ENCODE results near the gene FCN1.

Gene FCN1

DNA sequence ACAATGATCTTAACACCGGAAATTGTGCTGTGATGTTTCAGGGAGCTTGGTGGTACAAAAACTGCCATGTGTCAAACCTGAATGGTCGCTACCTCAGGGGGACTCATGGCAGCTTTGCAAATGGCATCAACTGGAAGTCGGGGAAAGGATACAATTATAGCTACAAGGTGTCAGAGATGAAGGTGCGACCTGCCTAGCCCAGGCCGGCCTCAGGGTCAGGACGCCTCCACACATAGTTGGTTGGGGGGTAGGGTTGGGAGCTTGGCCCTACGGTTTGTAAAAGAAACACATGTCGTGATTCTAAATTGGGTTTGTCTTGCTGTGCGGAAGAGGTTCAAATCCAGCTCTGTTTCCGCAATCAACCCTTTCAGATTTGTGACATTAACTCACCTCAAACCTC, 30.5 kb downstream of the FCN1 start:
- ATAC-seq, result no peak

GRCh38 chr9:134886413-134886913, 31.2 kb downstream of the FCN1 start:
- ATAC-seq, result no peak
- no peak for TF ChIP-seq OSR1 (CRISPR knock-in tag; IDR thresholded peaks at IDR 0.05)
- TF ChIP-seq CSRNP3 (CRISPR knock-in tag; IDR thresholded peaks at IDR 0.05), result no peak
- TF ChIP-seq GLIS3 (CRISPR knock-in tag; IDR thresholded peaks at IDR 0.05), result no peak

More for the DNA sequence above, 30.5 kb downstream of the FCN1 start:
- TF ChIP-seq POU6F1 (CRISPR knock-in tag; IDR thresholded peaks at IDR 0.05; ENCODE audit: borderline replicate concordance, low read depth), result no peak
- no peak for TF ChIP-seq SNAI2 (CRISPR knock-in tag; IDR thresholded peaks at IDR 0.05)
- no peak for TF ChIP-seq ISL1 (CRISPR knock-in tag; IDR thresholded peaks at IDR 0.05)
- no peak for TF ChIP-seq OSR1 (CRISPR knock-in tag; IDR thresholded peaks at IDR 0.05)
- no peak for TF ChIP-seq ESRRG (CRISPR knock-in tag; IDR thresholded peaks at IDR 0.05)
- TF ChIP-seq, protein P1, sequence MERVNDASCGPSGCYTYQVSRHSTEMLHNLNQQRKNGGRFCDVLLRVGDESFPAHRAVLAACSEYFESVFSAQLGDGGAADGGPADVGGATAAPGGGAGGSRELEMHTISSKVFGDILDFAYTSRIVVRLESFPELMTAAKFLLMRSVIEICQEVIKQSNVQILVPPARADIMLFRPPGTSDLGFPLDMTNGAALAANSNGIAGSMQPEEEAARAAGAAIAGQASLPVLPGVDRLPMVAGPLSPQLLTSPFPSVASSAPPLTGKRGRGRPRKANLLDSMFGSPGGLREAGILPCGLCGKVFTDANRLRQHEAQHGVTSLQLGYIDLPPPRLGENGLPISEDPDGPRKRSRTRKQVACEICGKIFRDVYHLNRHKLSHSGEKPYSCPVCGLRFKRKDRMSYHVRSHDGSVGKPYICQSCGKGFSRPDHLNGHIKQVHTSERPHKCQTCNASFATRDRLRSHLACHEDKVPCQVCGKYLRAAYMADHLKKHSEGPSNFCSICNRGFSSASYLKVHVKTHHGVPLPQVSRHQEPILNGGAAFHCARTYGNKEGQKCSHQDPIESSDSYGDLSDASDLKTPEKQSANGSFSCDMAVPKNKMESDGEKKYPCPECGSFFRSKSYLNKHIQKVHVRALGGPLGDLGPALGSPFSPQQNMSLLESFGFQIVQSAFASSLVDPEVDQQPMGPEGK (CRISPR knock-in tag; IDR thresholded peaks at IDR 0.05; ENCODE audit: borderline replicate concordance), result no peak
- TF ChIP-seq ZC3H10 (CRISPR knock-in tag; IDR thresholded peaks at IDR 0.05), result no peak
- no peak for TF ChIP-seq GLIS3 (CRISPR knock-in tag; IDR thresholded peaks at IDR 0.05)
- no peak for TF ChIP-seq CSRNP3 (CRISPR knock-in tag; IDR thresholded peaks at IDR 0.05)
- TF ChIP-seq RARB (CRISPR knock-in tag; IDR thresholded peaks at IDR 0.05), result no peak
- TF ChIP-seq TOX (CRISPR knock-in tag; IDR thresholded peaks at IDR 0.05; ENCODE audit: borderline replicate concordance), result no peak
- no peak for TF ChIP-seq ZFP30 (CRISPR knock-in tag; IDR thresholded peaks at IDR 0.05)
- no peak for TF ChIP-seq ZFP3 (CRISPR knock-in tag; IDR thresholded peaks at IDR 0.05)

GRCh38 chr9:134885679-134886412, 31.9 kb downstream of the FCN1 start:
- ATAC-seq, result no peak
- TF ChIP-seq ESRRG (CRISPR knock-in tag; IDR thresholded peaks at IDR 0.05), result no peak
- TF ChIP-seq ZFP30 (CRISPR knock-in tag; IDR thresholded peaks at IDR 0.05), result no peak
- no peak for TF ChIP-seq RARB (CRISPR knock-in tag; IDR thresholded peaks at IDR 0.05)
- TF ChIP-seq, protein P2, sequence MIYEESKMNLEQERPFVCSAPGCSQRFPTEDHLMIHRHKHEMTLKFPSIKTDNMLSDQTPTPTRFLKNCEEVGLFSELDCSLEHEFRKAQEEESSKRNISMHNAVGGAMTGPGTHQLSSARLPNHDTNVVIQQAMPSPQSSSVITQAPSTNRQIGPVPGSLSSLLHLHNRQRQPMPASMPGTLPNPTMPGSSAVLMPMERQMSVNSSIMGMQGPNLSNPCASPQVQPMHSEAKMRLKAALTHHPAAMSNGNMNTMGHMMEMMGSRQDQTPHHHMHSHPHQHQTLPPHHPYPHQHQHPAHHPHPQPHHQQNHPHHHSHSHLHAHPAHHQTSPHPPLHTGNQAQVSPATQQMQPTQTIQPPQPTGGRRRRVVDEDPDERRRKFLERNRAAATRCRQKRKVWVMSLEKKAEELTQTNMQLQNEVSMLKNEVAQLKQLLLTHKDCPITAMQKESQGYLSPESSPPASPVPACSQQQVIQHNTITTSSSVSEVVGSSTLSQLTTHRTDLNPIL (CRISPR knock-in tag; IDR thresholded peaks at IDR 0.05; ENCODE audit: low read depth), result no peak

DNA sequence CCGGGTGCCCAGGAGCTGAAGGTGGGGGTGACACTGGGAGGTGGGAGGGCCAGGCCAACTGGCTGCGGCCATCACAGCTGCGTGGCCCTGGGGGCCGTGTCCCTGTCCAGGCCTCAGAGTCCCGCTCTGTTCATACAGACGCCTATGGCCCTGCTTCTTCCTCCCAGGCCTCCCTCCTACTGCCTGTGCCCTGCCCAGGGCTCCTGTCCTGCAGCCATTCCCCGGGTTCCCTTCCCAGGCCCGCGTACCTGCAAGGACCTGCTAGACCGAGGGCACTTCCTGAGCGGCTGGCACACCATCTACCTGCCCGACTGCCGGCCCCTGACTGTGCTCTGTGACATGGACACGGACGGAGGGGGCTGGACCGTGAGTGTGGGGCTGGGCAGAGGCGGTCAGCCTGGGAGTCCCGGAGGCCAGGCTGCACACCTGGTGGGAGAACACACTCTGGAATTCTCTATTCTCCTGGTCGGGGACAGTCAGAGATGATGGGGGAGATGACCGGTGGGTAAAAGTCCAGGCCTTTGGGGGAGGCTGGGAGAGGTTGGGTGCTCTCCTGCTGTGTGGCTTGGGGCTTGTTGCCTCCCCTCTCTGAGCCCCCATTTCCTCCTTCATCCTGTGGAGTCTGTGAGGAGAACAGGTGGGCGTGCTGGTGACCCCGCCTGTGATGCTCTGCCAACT, 32.6 kb downstream of the FCN1 start:
- ATAC-seq, result no peak
- TF ChIP-seq ESRRG (CRISPR knock-in tag; IDR thresholded peaks at IDR 0.05) (no peak), SNAI2 (CRISPR knock-in tag; IDR thresholded peaks at IDR 0.05) (no peak), PPARA (CRISPR knock-in tag; IDR thresholded peaks at IDR 0.05; ENCODE audit: borderline replicate concordance) (no peak), ZNF8 (CRISPR knock-in tag; IDR thresholded peaks at IDR 0.05) (no peak), ZFP30 (CRISPR knock-in tag; IDR thresholded peaks at IDR 0.05) (no peak)

GRCh38 chr9:134884492-134884891, 33.2 kb downstream of the FCN1 start:
- no peak for ATAC-seq
- TF ChIP-seq POU6F1 (CRISPR knock-in tag; IDR thresholded peaks at IDR 0.05; ENCODE audit: borderline replicate concordance, low read depth) (no peak), TSHZ2 (CRISPR knock-in tag; IDR thresholded peaks at IDR 0.05) (no peak), ESRRG (CRISPR knock-in tag; IDR thresholded peaks at IDR 0.05) (no peak), SNAI2 (CRISPR knock-in tag; IDR thresholded peaks at IDR 0.05) (no peak), TOX (CRISPR knock-in tag; IDR thresholded peaks at IDR 0.05; ENCODE audit: borderline replicate concordance) (no peak)

All from SK-N-SH treated with all-trans-retinoic acid at 6 μM for 48 hours (cell line).